GM19240 (cell line): Measurements from ENCODE around the gene SAFB.
A peak's percentile ranks its signal among the peaks of the same experiment; 100 is the strongest.
"Not testable (repeated sequence)": the region's sequence is repeated elsewhere in the genome, so short reads cannot be mapped to it uniquely, and the experiment has no call there.

Experiments
- DNase-seq: peaks from one replicate; pipeline ENCODE4 v3.0.0; 2011; ENCODE audit warnings: low spot score; ENCODE audit not compliant: insufficient read length

SAFB gene

GRCh38 chr19:5683177-5683886 lies 60.4 kb downstream of the SAFB start:
- DNase-seq = no peak

GRCh38 chr19:5684694-5685430 lies 62.0 kb downstream of the SAFB start:
- DNase-seq = no peak

GRCh38 chr19:5686326-5686646 lies 63.4 kb downstream of the SAFB start:
- DNase-seq = no peak

GRCh38 chr19:5686647-5687359 lies 63.9 kb downstream of the SAFB start:
- DNase-seq = peak; percentile 90

GRCh38 chr19:5687360-5688198 lies 64.7 kb downstream of the SAFB start:
- DNase-seq = no peak

GRCh38 chr19:5688262-5688881 lies 65.5 kb downstream of the SAFB start:
- not testable (repeated sequence) for DNase-seq

GRCh38 chr19:5690125-5690954 lies 67.5 kb downstream of the SAFB start, which contains the start of gene RPL36:
Gene RPL36, plus strand, starts transcription at chr19:5690295. Its CDS starts 213 bp downstream, at chr19:5690508.
- DNase-seq = peak; percentile 99

GRCh38 chr19:5690955-5691821 lies 68.3 kb downstream of the SAFB start:
- no peak for DNase-seq

GRCh38 chr19:5691822-5692722 lies 69.2 kb downstream of the SAFB start:
- no peak for DNase-seq

GRCh38 chr19:5692723-5693194 lies 69.9 kb downstream of the SAFB start:
- DNase-seq = no peak

- DNase-seq = no peak
Measured at GRCh38 chr19:5693195-5694166, 70.6 kb downstream of the SAFB start.

- DNase-seq = no peak
Measured at GRCh38 chr19:5694167-5694955, 71.5 kb downstream of the SAFB start.

- no peak for DNase-seq
Measured at GRCh38 chr19:5694956-5695648, 72.2 kb downstream of the SAFB start.

GRCh38 chr19:5695649-5696195 lies 72.8 kb downstream of the SAFB start:
- no peak for DNase-seq
